GM12878 (cell line): Measurements from ENCODE around the gene PDXDC1. TPM values are rescaled to one million over a fixed set of nuclear protein-coding genes. Genes with fewer than 3 reads are reported as not detected.
"Not testable (repeated sequence)": the region's sequence is repeated elsewhere in the genome, so short reads cannot be mapped to it uniquely, and the experiment has no call there.

ENCODE experiments used
- ATAC-seq: fragments of 200-7000 bp; cut with Tn5 transposase; 3 replicates; pipeline ENCODE4 v1.9.1; 2020; ENCODE audit warnings: mild to moderate bottlenecking, moderate library complexity
- BruUV-seq: library from RNA; stranded (reverse); fragments of 400-500 nt; replicated peaks from 2 replicates; lab custom pipeline; 2021; lab: Mats Ljungman, UMichigan
- CTCF ChIA-PET: fragments of 300-600 bp; sonication (Branson Sonifier 250); formaldehyde crosslinking; extraction: SDS; loops from one replicate; lab custom pipeline; 2021; ENCODE audit warnings: inconsistent platforms; lab: Yijun Ruan, JAX
- POLR2A ChIA-PET: fragments of 350-600 bp; formaldehyde crosslinking; extraction: SDS; loops from one replicate; lab custom pipeline; 2021; ENCODE audit warnings: inconsistent platforms; lab: Charles Lee
- RAD21 ChIA-PET: fragments of 300-600 bp; sonication (Branson Sonifier 250); formaldehyde crosslinking; loops from one replicate; lab custom pipeline; 2023; ENCODE audit warnings: antibody characterized with exemption; ENCODE audit not compliant: unreplicated experiment; lab: Charles Lee
- SMC1A ChIA-PET: fragments of 300-600 bp; sonication (Branson Sonifier 250); formaldehyde crosslinking; loops from one replicate; lab custom pipeline; 2023; ENCODE audit not compliant: unreplicated experiment, uncharacterized antibody; lab: Charles Lee
- DNase-seq: peaks from one replicate; pipeline ENCODE4 v3.0.0-alpha.2; 2011; ENCODE audit warnings: low read depth, low spot score
- FAIRE-seq: peaks from 3 replicates; lab custom pipeline; 2011; peaks lifted over from hg19 to GRCh38; lab: Jason Lieb, UNC
- H2AFZ ChIP-seq: 2 replicates; pipeline ENCODE4 v1.6.0; 2011; ENCODE audit warnings: low read depth, low read length, control low read depth; ENCODE audit not compliant: control insufficient read depth
- H3K27ac ChIP-seq: 2 replicates; pipeline ENCODE4 v1.5.1; 2011; ENCODE audit warnings: control low read depth; ENCODE audit not compliant: control insufficient read depth, insufficient read depth
- H3K27me3 ChIP-seq, 2 experiments: replicated peaks in 1 of 2; 2 replicates each; pipeline versions ENCODE4 v1.6.0 to v1.6.1; 2011; ENCODE audit warnings: low read length in 1 of 2; ENCODE audit not compliant: control insufficient read depth in 2 of 2, insufficient read depth in 2 of 2
- H3K36me3 ChIP-seq, 2 experiments: 2 replicates each; pipeline ENCODE4 v1.5.1; 2011; ENCODE audit warnings: low read length in 1 of 2; ENCODE audit not compliant: control insufficient read depth in 2 of 2, insufficient read depth in 2 of 2
- H3K4me1 ChIP-seq: 2 replicates; pipeline ENCODE4 v1.6.1; 2011; ENCODE audit warnings: mild to moderate bottlenecking, low read length, moderate library complexity, mixed read lengths; ENCODE audit not compliant: control insufficient read depth, insufficient read depth
- H3K4me2 ChIP-seq: 2 replicates; pipeline ENCODE4 v1.6.0; 2011; ENCODE audit warnings: control low read depth; ENCODE audit not compliant: control insufficient read depth, insufficient read depth
- H3K4me3 ChIP-seq: fragments of 200-600 bp; sonication (generic); 2 replicates; pipeline ENCODE4 v1.5.1; 2016
- H3K79me2 ChIP-seq: 2 replicates; pipeline ENCODE4 v1.6.0; 2011; ENCODE audit warnings: low read length; ENCODE audit not compliant: control insufficient read depth, insufficient read depth
- H3K9ac ChIP-seq: 2 replicates; pipeline ENCODE4 v1.8.0; 2011; ENCODE audit warnings: low read length, control low read depth, mixed read lengths; ENCODE audit not compliant: control insufficient read depth, insufficient read depth
- H3K9me3 ChIP-seq: replicated peaks from 3 replicates; pipeline ENCODE4 v1.5.1; 2011; ENCODE audit warnings: mild to moderate bottlenecking, low read length; ENCODE audit not compliant: control insufficient read depth, insufficient read depth
- H4K20me1 ChIP-seq: 2 replicates; pipeline ENCODE4 v1.6.0; 2011; ENCODE audit not compliant: control insufficient read depth, insufficient read depth
- EP300 ChIP-seq, 2 experiments: fragments of 150-350 bp in 1 of 2; IDR thresholded peaks; 2 replicates each; pipeline ENCODE4 v1.6.1; 2011 to 2012; ENCODE audit warnings: low read depth in 2 of 2, low read length in 2 of 2, borderline replicate concordance in 1 of 2, improper control_type of control experiment in 1 of 2, inconsistent platforms in 1 of 2; ENCODE audit not compliant: control insufficient read depth in 1 of 2
- HDGF ChIP-seq: fragments of 450-650 bp; IDR thresholded peaks from 2 replicates; pipeline ENCODE4 v1.6.1; 2016; ENCODE audit warnings: antibody characterized with exemption
- MEF2B ChIP-seq: fragments of 450-650 bp; IDR thresholded peaks from 2 replicates; pipeline ENCODE4 v1.6.1; 2018; ENCODE audit warnings: mild to moderate bottlenecking, moderate library complexity; ENCODE audit not compliant: partially characterized antibody, poor library complexity, severe bottlenecking
- NR2F1 ChIP-seq: fragments of 450-650 bp; conservative IDR thresholded peaks from 2 replicates; pipeline ENCODE4 v1.6.1; 2017; ENCODE audit warnings: mild to moderate bottlenecking
- PAX5 ChIP-seq: IDR thresholded peaks from 2 replicates; pipeline ENCODE4 v1.6.1; 2011; ENCODE audit warnings: low read depth, low read length, borderline replicate concordance
- TCF7 ChIP-seq: IDR thresholded peaks from 2 replicates; pipeline ENCODE4 v1.6.1; 2014; ENCODE audit warnings: antibody characterized with exemption, borderline replicate concordance
- WGBS: methylation state at CpG from one replicate; pipeline ENCODE4 v1.1.6; 2016; ENCODE audit warnings: low lambda C conversion rate; ENCODE audit not compliant: insufficient replicate concordance, insufficient coverage; ENCODE audit errors: missing lambda C conversion rate; 5-methylcytosine and 5-hydroxymethylcytosine counted together
- in situ Hi-C: fragments of 300-500 bp; cut with MboI; formaldehyde crosslinking; loops from 9 replicates; pipeline ENCODE4 v1.14.3; 2018; ENCODE audit warnings: mixed read lengths
- intact Hi-C: fragments of 100-400 bp; cut with micrococcal nuclease; formaldehyde crosslinking; loops from one replicate; pipeline ENCODE4 v1.14.2; 2022; ENCODE audit not compliant: unreplicated experiment
- polyA plus RNA-seq, 11 experiments: library from polyadenylated mRNA; depleted of rRNA in 4 of 11; unstranded in 6 of 11; stranded (reverse) in 5 of 11; fragments of >200 nt; fragmentation: Nextera tagmentation in 4 of 11; fragmentation: Illumina TruSeq in 1 of 11; extraction: Ambion mirVana in 4 of 11; extraction: Trizol in 1 of 11; gene quantifications; 1 replicate in 1 of 11; 2 replicates in 10 of 11; pipeline versions ENCODE4 v1.2.1 to v1.2.3, GENCODE V29; 2011 to 2016; ENCODE audit warnings: inconsistent platforms in 2 of 11, missing spikeins in 2 of 11, low read depth in 1 of 11
- total RNA-seq, 4 experiments: library from RNA; depleted of rRNA in 3 of 4; stranded (reverse); fragments of >200 nt in 3 of 4; fragmentation: Illumina TruSeq in 1 of 4; extraction: Trizol in 1 of 4; gene quantifications; 2 replicates each; pipeline versions ENCODE4 v1.2.1 to v1.2.3, GENCODE V29; 2013 to 2021

Gene PDXDC1
- total and polyA plus RNA-seq, 10 of the 15 experiments (the other 5 are each of a cell fraction or from before 2014, with no cell fraction given), result 6.1 to 78.2 (median 53.8) TPM

- FAIRE-seq, H3K9ac ChIP-seq, SMC1A ChIA-PET, H4K20me1 ChIP-seq, RAD21 ChIA-PET, H3K4me1 ChIP-seq, H3K4me2 ChIP-seq, POLR2A ChIA-PET, in situ Hi-C loops, intact Hi-C loops, H3K4me3 ChIP-seq, H3K27ac ChIP-seq, DNase-seq, H3K79me2 ChIP-seq, H3K36me3 ChIP-seq, H3K27me3 ChIP-seq, H3K9me3 ChIP-seq, H2AFZ ChIP-seq: not testable (repeated sequence)
- WGBS, result 38% methylated on average over 15 of the region's 16 CpGs
- peak; percentile 20; the same call in 1 of the 2 replicates for TF ChIP-seq PAX5
- 0 out of 2 replicates have a peak, but pooled peaks have one; percentile 31 for TF ChIP-seq HDGF
- BruUV-seq, result TSS peak; percentile 22
- CTCF ChIA-PET, result interaction anchor here (0.6 to 2.2 kb wide), 6 partner anchors 10 to 1288 kb away, joined by 3 to 10 read pairs (median 4); no protein-coding TSS in a partner anchor
- ATAC-seq, result peak; percentile 91
These were observed 97.3 kb downstream of the PDXDC1 start for GRCh38 chr16:15071916-15072769.

GRCh38 chr16:15073101-15073500 lies 98.3 kb downstream of the PDXDC1 start:
- Histone ChIP-seq H4K20me1 (no peaks in the 10 kb centered on the region; the same call in 1 of the 2 replicates), H3K4me1 (peaks cover 6% of the 10 kb centered on the region; the same call in 1 of the 2 replicates), H3K4me3 (no peak overlapping the region), H3K9me3 (no peaks in the 10 kb centered on the region), H3K36me3 (peaks cover 7 to 8% of the 10 kb centered on the region in 2 experiments), H3K79me2 (no peaks in the 10 kb centered on the region), H3K4me2 (no peak overlapping the region), H2AFZ (no peak overlapping the region), H3K27me3 (no peaks in the 10 kb centered on the region), H3K9ac (no peak overlapping the region), H3K27ac (no peak overlapping the region)
- POLR2A ChIA-PET, result no interaction called here
- in situ Hi-C loops, result no loop called here
- TF ChIP-seq TCF7 (no peak), MEF2B (no peak), EP300 (IDR thresholded peaks at IDR 0.05; ENCODE audit: borderline replicate concordance in 1 of 2, control insufficient read depth in 1 of 2, low read depth in 2 of 2, low read length in 2 of 2) (no peak), HDGF (no peak), NR2F1 (no peak)
- no TSS peak for BruUV-seq
- CTCF ChIA-PET, result interaction anchor here (0.6 to 2.2 kb wide), 6 partner anchors 11 to 865 kb away, joined by 3 to 10 read pairs (median 4); no protein-coding TSS in a partner anchor
- FAIRE-seq, result no peak
- ATAC-seq, result no peak
- WGBS, result 100% methylated on average over 6 of the region's 6 CpGs
- RAD21 ChIA-PET, result no interaction called here
- DNase-seq, result no peak
- SMC1A ChIA-PET, result interaction anchor here (1.8 kb wide), 1 partner anchor 16 kb away, joined by 5 read pairs; no protein-coding TSS in a partner anchor
- intact Hi-C loops, result no loop called here

GRCh38 chr16:15076161-15076560 lies 101.3 kb downstream of the PDXDC1 start:
- H3K27me3 ChIP-seq, intact Hi-C loops, H2AFZ ChIP-seq, H4K20me1 ChIP-seq, DNase-seq, RAD21 ChIA-PET, H3K27ac ChIP-seq, H3K4me2 ChIP-seq, H3K4me3 ChIP-seq, H3K36me3 ChIP-seq, FAIRE-seq, BruUV-seq, H3K9ac ChIP-seq, SMC1A ChIA-PET, POLR2A ChIA-PET, H3K79me2 ChIP-seq, H3K9me3 ChIP-seq, H3K4me1 ChIP-seq: not testable (repeated sequence)
- ATAC-seq, result peak; percentile 28; the same call in 1 of the 3 replicates
- 10% methylated on average over 2 of the region's 2 CpGs for WGBS
- in situ Hi-C loops, result loop anchor here (25.0 kb wide), 1 partner anchor 439 kb away; the partner anchor contains the start of genes BFAR and PARN
- CTCF ChIA-PET, result interaction anchor here (0.8 kb wide), 1 partner anchor 19 kb away, joined by 3 read pairs; no protein-coding TSS in a partner anchor
